Right atrium auricular region (tissue), 2 donors: ENCODE data around the gene SPAG16. TPM values are rescaled to one million over a fixed set of nuclear protein-coding genes. Genes with fewer than 3 reads are reported as not detected.

Source experiments
- DNase-seq: peaks from one replicate; pipeline ENCODE4 v3.0.0-alpha.2; 2019; ENCODE audit warnings: low spot score
- H3K27ac ChIP-seq, 2 donors: fragments of 200-600 bp; sonication (generic); 1 replicate in 1 of 2; 2 replicates in 1 of 2; pipeline ENCODE4 v1.5.1; 2016 to 2019
- H3K27me3 ChIP-seq, 2 donors: fragments of 200-600 bp; sonication (generic); one replicate each; pipeline versions ENCODE4 v1.5.1 to v1.6.0; 2017 to 2019
- H3K36me3 ChIP-seq: fragments of 200-600 bp; sonication (generic); one replicate; pipeline ENCODE4 v1.5.1; 2016
- H3K4me1 ChIP-seq, 2 donors: fragments of 200-600 bp; sonication (generic); one replicate each; pipeline versions ENCODE4 v1.5.1 to v1.6.0; 2017 to 2019
- H3K4me3 ChIP-seq, 2 donors: fragments of 200-600 bp; sonication (generic); 1 replicate in 1 of 2; 2 replicates in 1 of 2; pipeline ENCODE4 v1.5.1; 2017 to 2019; ENCODE audit warnings: mild to moderate bottlenecking in 1 of 2, moderate library complexity in 1 of 2
- H3K9me3 ChIP-seq, 2 donors: fragments of 200-600 bp; sonication (generic); one replicate each; pipeline ENCODE4 v1.5.1; 2019
- CTCF ChIP-seq, 2 donors: fragments of 200-600 bp; sonication (generic); IDR thresholded peaks; one replicate each; pipeline ENCODE4 v1.5.1; 2019; ENCODE audit warnings: antibody characterized with exemption in 2 of 2
- total RNA-seq, 2 donors: library from RNA; depleted of rRNA; stranded (reverse); fragments of >200 nt; gene quantifications; one replicate each; pipeline ENCODE4 v1.1.0, GENCODE V29; 2016

Gene SPAG16
- total RNA-seq, 2 donors from 2014 or later: 17.3 to 18.3 TPM

- DNase-seq: no peak
- Histone ChIP-seq H3K4me3 (no peak overlapping the region), H3K9me3 (no peaks in the 10 kb centered on the region), H3K27me3 (no peaks in the 10 kb centered on the region), H3K4me1 (no peaks in the 10 kb centered on the region), H3K36me3 (no peaks in the 10 kb centered on the region), H3K27ac (no peak overlapping the region)
- TF ChIP-seq CTCF (IDR thresholded peaks at IDR 0.05): no peak
Observed at GRCh38 chr2:214203744-214204289, 919.6 kb downstream of the SPAG16 start.

- H3K36me3 ChIP-seq: no peaks in the 10 kb centered on the region
- TF ChIP-seq CTCF (IDR thresholded peaks at IDR 0.05): no peak
- DNase-seq: no peak
- no peaks in the 10 kb centered on the region for H3K4me1 ChIP-seq
- no peak overlapping the region for H3K4me3 ChIP-seq
- H3K27ac ChIP-seq: no peak overlapping the region
- no peaks in the 10 kb centered on the region for H3K27me3 ChIP-seq
- no peaks in the 10 kb centered on the region for H3K9me3 ChIP-seq
Observed at GRCh38 chr2:214215107-214215506, 930.8 kb downstream of the SPAG16 start.

GRCh38 chr2:214217136-214217535 is 932.9 kb downstream of the SPAG16 start:
- Histone ChIP-seq H3K4me3 (no peak overlapping the region), H3K4me1 (no peaks in the 10 kb centered on the region), H3K9me3 (no peaks in the 10 kb centered on the region), H3K36me3 (no peaks in the 10 kb centered on the region), H3K27ac (no peak overlapping the region), H3K27me3 (no peaks in the 10 kb centered on the region)
- DNase-seq: no peak
- no peak for TF ChIP-seq CTCF (IDR thresholded peaks at IDR 0.05)

GRCh38 chr2:214217599-214217998 is 933.3 kb downstream of the SPAG16 start:
- TF ChIP-seq CTCF (IDR thresholded peaks at IDR 0.05): no peak
- no peak overlapping the region for H3K4me3 ChIP-seq
- H3K36me3 ChIP-seq: no peaks in the 10 kb centered on the region
- H3K27me3 ChIP-seq: no peaks in the 10 kb centered on the region
- no peaks in the 10 kb centered on the region for H3K9me3 ChIP-seq
- no peaks in the 10 kb centered on the region for H3K4me1 ChIP-seq
- no peak overlapping the region for H3K27ac ChIP-seq
- no peak for DNase-seq

- no peak for DNase-seq
- Histone ChIP-seq H3K27me3 (no peaks in the 10 kb centered on the region), H3K36me3 (no peaks in the 10 kb centered on the region), H3K27ac (no peak overlapping the region), H3K4me3 (no peak overlapping the region), H3K9me3 (no peaks in the 10 kb centered on the region), H3K4me1 (no peaks in the 10 kb centered on the region)
- no peak for TF ChIP-seq CTCF (IDR thresholded peaks at IDR 0.05)
Observed at GRCh38 chr2:214220251-214220650, 936.0 kb downstream of the SPAG16 start.

- no peak for DNase-seq
- Histone ChIP-seq H3K9me3 (no peaks in the 10 kb centered on the region), H3K27me3 (no peaks in the 10 kb centered on the region), H3K36me3 (no peaks in the 10 kb centered on the region), H3K4me1 (no peaks in the 10 kb centered on the region), H3K4me3 (no peak overlapping the region), H3K27ac (no peak overlapping the region)
- TF ChIP-seq CTCF (IDR thresholded peaks at IDR 0.05): no peak
Observed at GRCh38 chr2:214226061-214226460, 941.8 kb downstream of the SPAG16 start.
